Activated CD4-positive, alpha-beta memory T cell treated with anti-CD3 and anti-CD28 coated beads, Interleukin-2, amount 10 ng/mL, durations not matched to agents 7 days and 5 days (primary cell): Measurements from ENCODE around the gene PPP2R1B. TPM values are rescaled to one million over a fixed set of nuclear protein-coding genes. Genes with fewer than 3 reads are reported as not detected.
"Not testable (repeated sequence)": the region's sequence is repeated elsewhere in the genome, so short reads cannot be mapped to it uniquely, and the experiment has no call there.

ENCODE experiments used
- CTCF ChIA-PET: fragments of 350-600 bp; sonication (Branson Sonifier 250); formaldehyde crosslinking; loops from one replicate; lab custom pipeline; 2021; ENCODE audit warnings: antibody characterized with exemption, inconsistent platforms; lab: Charles Lee
- POLR2A ChIA-PET: fragments of 350-600 bp; sonication (Branson Sonifier 250); formaldehyde crosslinking; loops from one replicate; lab custom pipeline; 2021; ENCODE audit warnings: antibody characterized with exemption; lab: Charles Lee
- DNase-seq: peaks from one replicate; pipeline ENCODE4 v3.0.0-alpha.2; 2020
- H3K27ac Mint-ChIP-seq: one replicate; pipeline ENCODE4 v1.8.0; 2021; ENCODE audit warnings: mild to moderate bottlenecking, mixed read lengths
- H3K27me3 Mint-ChIP-seq: one replicate; pipeline ENCODE4 v1.8.0; 2021; ENCODE audit warnings: mixed read lengths
- H3K36me3 Mint-ChIP-seq: one replicate; pipeline ENCODE4 v1.8.0; 2021; ENCODE audit warnings: low read depth, mixed read lengths
- H3K4me1 Mint-ChIP-seq: one replicate; pipeline ENCODE4 v1.8.0; 2021; ENCODE audit warnings: mixed read lengths
- H3K4me3 Mint-ChIP-seq: one replicate; pipeline ENCODE4 v1.8.0; 2021; ENCODE audit warnings: mild to moderate bottlenecking, mixed read lengths
- H3K9me3 Mint-ChIP-seq: one replicate; pipeline ENCODE4 v1.8.0; 2021; ENCODE audit warnings: mixed read lengths
- total RNA-seq, 2 experiments: library from RNA; stranded (reverse); gene quantifications; one replicate each; pipeline ENCODE4 v1.2.3, GENCODE V29; 2021

The PPP2R1B gene
- total RNA-seq, 2 experiments from 2014 or later: 51.3 to 55.7 TPM

DNA sequence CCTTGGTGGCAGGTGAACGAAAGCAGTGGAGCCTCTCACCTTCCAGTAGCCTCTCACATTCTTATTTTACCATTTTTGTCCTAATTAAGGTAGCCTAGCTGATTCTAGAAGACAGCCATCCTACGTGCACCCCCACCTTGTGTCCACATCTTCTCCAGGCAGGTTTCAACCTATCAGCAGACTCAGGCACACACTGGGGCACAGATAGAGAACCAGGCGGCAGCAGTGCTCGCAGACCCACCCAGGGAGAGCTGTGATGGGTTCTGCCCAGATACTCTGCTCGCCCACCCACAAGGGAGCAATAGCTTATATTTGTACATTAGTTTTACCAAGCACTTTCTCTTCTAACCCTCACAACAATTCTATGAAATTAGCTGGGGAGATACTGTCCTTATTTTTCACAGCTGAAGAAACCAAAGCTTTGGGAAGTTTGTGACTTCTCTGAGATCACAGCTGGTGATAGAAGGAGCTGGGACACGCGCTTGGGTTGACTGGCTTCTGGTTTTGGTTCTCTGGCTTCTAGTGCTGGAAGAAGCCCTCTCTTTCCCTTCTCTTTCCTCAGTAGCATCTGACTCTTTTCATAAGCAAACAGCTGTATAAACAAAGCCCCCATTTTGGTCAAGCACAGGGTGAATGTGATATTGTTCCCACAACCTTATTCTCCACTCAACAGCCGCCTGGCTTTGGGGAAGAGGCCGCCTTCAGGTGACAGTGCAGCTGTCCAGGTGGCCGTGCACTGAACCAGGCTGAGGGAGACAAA, 36.9 kb downstream of the PPP2R1B start:
- CTCF ChIA-PET: no interaction called here
- no peaks in the 10 kb centered on the region for H3K9me3 Mint-ChIP-seq

DNA sequence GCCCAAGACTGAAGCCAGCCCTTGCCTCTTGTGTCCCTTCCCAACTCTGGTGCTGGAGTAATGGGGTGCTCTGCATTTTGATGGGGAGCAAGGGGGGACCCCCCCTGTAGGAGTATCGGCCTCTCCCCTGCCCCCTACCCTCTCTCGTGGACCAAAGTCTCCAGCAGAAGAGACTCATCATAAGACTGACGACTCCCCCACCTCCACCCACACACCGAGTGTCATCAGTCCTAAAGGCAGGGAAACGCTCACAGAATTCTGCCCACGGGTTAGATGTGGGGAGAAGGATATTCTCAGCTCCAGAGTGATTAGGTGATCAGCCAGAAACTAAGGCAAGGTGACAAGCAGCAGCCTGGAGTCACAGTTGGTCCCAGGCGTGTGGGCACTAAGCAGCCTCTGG, 38.8 kb downstream of the PPP2R1B start:
- no peak overlapping the region for H3K4me3 Mint-ChIP-seq
- no peak overlapping the region for H3K27ac Mint-ChIP-seq
- no peaks in the 10 kb centered on the region for H3K4me1 Mint-ChIP-seq
- no peak for DNase-seq
- peaks cover 11% of the 10 kb centered on the region for H3K36me3 Mint-ChIP-seq
- ChIA-PET POLR2A (no interaction called here), CTCF (no interaction called here)
- no peaks in the 10 kb centered on the region for H3K9me3 Mint-ChIP-seq
- H3K27me3 Mint-ChIP-seq: no peaks in the 10 kb centered on the region

More for the DNA sequence above, 36.9 kb downstream of the PPP2R1B start:
- Mint-ChIP-seq H3K36me3 (peaks cover 4% of the 10 kb centered on the region), H3K4me3 (no peak overlapping the region), H3K4me1 (no peaks in the 10 kb centered on the region), H3K27ac (no peak overlapping the region), H3K27me3 (no peaks in the 10 kb centered on the region)
- POLR2A ChIA-PET: interaction anchor here (0.7 to 1.4 kb wide), 2 partner anchors 30 to 34 kb away, joined by 3 read pairs; no protein-coding TSS in a partner anchor
- DNase-seq: no peak

GRCh38 chr11:111726301-111726713, 39.9 kb downstream of the PPP2R1B start:
- POLR2A ChIA-PET: no interaction called here
- H3K4me3 Mint-ChIP-seq: no peak overlapping the region
- no peaks in the 10 kb centered on the region for H3K4me1 Mint-ChIP-seq
- DNase-seq: no peak
- H3K36me3 Mint-ChIP-seq: peaks cover 13% of the 10 kb centered on the region
- H3K27me3 Mint-ChIP-seq: no peaks in the 10 kb centered on the region
- no peaks in the 10 kb centered on the region for H3K9me3 Mint-ChIP-seq
- H3K27ac Mint-ChIP-seq: no peak overlapping the region
- CTCF ChIA-PET: interaction anchor here (1.1 kb wide), 1 partner anchor 15 kb away, joined by 3 read pairs; no protein-coding TSS in a partner anchor

DNA sequence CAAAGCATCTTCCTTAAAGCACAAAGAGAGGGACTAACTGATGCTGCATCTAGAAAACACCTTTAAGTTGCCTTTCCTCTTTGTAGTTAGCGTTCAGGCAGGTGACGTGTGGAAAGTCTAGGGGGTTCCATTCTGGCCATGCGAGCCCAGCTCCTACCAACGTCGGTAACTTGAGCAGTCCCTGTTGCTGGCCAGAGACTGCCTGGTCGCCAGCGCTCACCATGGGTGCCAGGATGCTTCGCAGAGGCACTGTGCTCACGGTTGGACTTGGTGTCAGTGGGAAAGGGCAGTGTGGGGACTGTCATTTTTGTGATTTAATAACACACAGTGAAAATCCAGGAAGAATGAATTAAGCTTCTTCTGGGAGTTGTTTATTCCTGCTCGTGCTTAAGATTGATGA, 40.6 kb downstream of the PPP2R1B start:
- peaks cover 15% of the 10 kb centered on the region for H3K36me3 Mint-ChIP-seq
- POLR2A ChIA-PET: no interaction called here
- H3K27me3 Mint-ChIP-seq: no peaks in the 10 kb centered on the region
- H3K4me1 Mint-ChIP-seq: no peaks in the 10 kb centered on the region
- CTCF ChIA-PET: interaction anchor here (1.1 kb wide), 1 partner anchor 15 kb away, joined by 3 read pairs; no protein-coding TSS in a partner anchor
- H3K9me3 Mint-ChIP-seq: no peaks in the 10 kb centered on the region
- no peak overlapping the region for H3K4me3 Mint-ChIP-seq
- no peak overlapping the region for H3K27ac Mint-ChIP-seq
- no peak for DNase-seq

GRCh38 chr11:111724615-111725129, 41.5 kb downstream of the PPP2R1B start:
- Mint-ChIP-seq H3K27ac (no peak overlapping the region), H3K27me3 (no peaks in the 10 kb centered on the region), H3K4me3 (no peak overlapping the region), H3K4me1 (no peaks in the 10 kb centered on the region), H3K9me3 (no peaks in the 10 kb centered on the region), H3K36me3 (peaks cover 21% of the 10 kb centered on the region)
- ChIA-PET POLR2A (no interaction called here), CTCF (no interaction called here)
- no peak for DNase-seq

- ChIA-PET POLR2A (interaction anchor here (0.9 to 1.2 kb wide), 2 partner anchors 9 to 11 kb away, joined by 3 to 4 read pairs; no protein-coding TSS in a partner anchor), CTCF (interaction anchor here (1.2 kb wide), 1 partner anchor 28 kb away, joined by 3 read pairs; no protein-coding TSS in a partner anchor)
- Mint-ChIP-seq H3K27me3 (no peaks in the 10 kb centered on the region), H3K4me1 (no peaks in the 10 kb centered on the region), H3K4me3 (no peak overlapping the region), H3K9me3 (no peaks in the 10 kb centered on the region), H3K36me3 (peaks cover 26% of the 10 kb centered on the region), H3K27ac (no peak overlapping the region)
- DNase-seq: no peak
These were observed 42.6 kb downstream of the PPP2R1B start for GRCh38 chr11:111723595-111723994.

- no peaks in the 10 kb centered on the region for H3K9me3 Mint-ChIP-seq
- POLR2A ChIA-PET: no interaction called here
- no peaks in the 10 kb centered on the region for H3K27me3 Mint-ChIP-seq
- H3K4me3 Mint-ChIP-seq: no peak overlapping the region
- DNase-seq: no peak
- no peaks in the 10 kb centered on the region for H3K4me1 Mint-ChIP-seq
- H3K27ac Mint-ChIP-seq: no peak overlapping the region
- CTCF ChIA-PET: no interaction called here
- H3K36me3 Mint-ChIP-seq: peaks cover 28% of the 10 kb centered on the region
These were observed 43.7 kb downstream of the PPP2R1B start for GRCh38 chr11:111722501-111722900.

DNA sequence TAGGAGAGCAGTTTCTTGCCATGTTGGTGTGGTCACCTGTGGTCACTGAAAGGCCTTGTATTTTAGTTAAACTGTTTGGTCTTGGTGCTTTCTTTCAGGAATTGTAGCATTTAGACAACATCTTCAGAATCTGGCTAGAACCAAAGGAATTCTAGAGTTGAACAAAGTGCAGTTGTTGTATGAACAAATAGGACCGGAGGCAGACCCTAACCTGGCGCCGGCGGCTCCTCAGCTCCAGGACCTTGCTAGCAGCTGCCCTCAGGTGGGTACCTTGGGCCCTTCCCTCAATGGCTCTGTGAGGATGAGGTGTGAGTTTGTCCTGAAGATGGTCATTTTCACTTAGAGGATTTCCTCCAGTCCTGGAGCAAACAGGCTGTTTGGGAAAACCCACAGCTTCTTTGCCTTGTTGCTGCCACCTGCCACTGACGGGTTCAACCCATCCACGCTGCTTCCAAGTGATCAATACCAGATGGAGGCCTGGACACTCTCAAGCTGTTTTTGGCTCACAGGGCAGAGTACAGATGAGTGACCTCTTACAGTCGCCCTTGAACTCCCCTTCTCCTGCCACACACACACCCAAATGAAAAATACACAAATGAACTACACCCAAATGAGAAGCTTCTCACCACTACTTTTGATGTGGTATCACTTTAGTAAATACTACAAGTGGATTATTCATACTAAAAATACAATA, 45.2 kb downstream of the PPP2R1B start:
- no peak for DNase-seq
- Mint-ChIP-seq H3K4me1 (no peaks in the 10 kb centered on the region), H3K27me3 (no peaks in the 10 kb centered on the region), H3K27ac (no peak overlapping the region), H3K4me3 (no peak overlapping the region), H3K9me3 (no peaks in the 10 kb centered on the region), H3K36me3 (peaks cover 31% of the 10 kb centered on the region)
- CTCF ChIA-PET: no interaction called here
- POLR2A ChIA-PET: interaction anchor here (0.9 to 1.3 kb wide), 3 partner anchors 39 to 45 kb away, joined by 3 read pairs; partner anchors contain the start of gene PPP2R1B

DNA sequence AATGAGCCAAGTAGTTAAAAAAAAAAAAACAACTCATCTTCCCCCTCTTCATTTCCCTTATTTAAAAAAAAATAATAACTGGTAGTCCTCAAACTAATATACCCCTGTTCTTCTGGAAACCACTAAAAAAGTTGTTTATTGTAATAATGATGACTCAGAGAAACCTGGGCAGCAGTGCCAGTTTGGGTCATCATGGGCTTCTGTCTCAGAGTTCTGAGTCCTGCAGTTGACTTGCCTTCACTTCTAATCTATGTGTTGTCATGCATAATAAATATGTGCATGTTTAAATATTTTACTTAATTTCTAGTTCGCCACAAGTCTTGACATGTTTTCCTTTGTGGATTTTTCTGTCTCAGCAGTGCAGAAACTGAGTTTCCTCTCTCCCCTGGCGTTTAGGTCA, 46.8 kb downstream of the PPP2R1B start:
- POLR2A ChIA-PET: no interaction called here
- H3K4me1 Mint-ChIP-seq: peaks cover 8% of the 10 kb centered on the region
- CTCF ChIA-PET: interaction anchor here (1.2 kb wide), 1 partner anchor 58 kb away, joined by 3 read pairs; no protein-coding TSS in a partner anchor

GRCh38 chr11:111718859-111719258, 47.3 kb downstream of the PPP2R1B start:
- POLR2A ChIA-PET: no interaction called here
- H3K36me3 Mint-ChIP-seq: peaks cover 34% of the 10 kb centered on the region
- H3K4me3 Mint-ChIP-seq: no peak overlapping the region
- peaks cover 9% of the 10 kb centered on the region for H3K4me1 Mint-ChIP-seq
- no peak for DNase-seq
- H3K27ac Mint-ChIP-seq: no peak overlapping the region
- CTCF ChIA-PET: no interaction called here
- no peaks in the 10 kb centered on the region for H3K27me3 Mint-ChIP-seq
- H3K9me3 Mint-ChIP-seq: no peaks in the 10 kb centered on the region

More for the DNA sequence above, 46.8 kb downstream of the PPP2R1B start:
- DNase-seq: no peak
- no peaks in the 10 kb centered on the region for H3K27me3 Mint-ChIP-seq
- H3K4me3 Mint-ChIP-seq: no peak overlapping the region
- H3K36me3 Mint-ChIP-seq: peaks cover 35% of the 10 kb centered on the region
- no peaks in the 10 kb centered on the region for H3K9me3 Mint-ChIP-seq
- no peak overlapping the region for H3K27ac Mint-ChIP-seq

DNA sequence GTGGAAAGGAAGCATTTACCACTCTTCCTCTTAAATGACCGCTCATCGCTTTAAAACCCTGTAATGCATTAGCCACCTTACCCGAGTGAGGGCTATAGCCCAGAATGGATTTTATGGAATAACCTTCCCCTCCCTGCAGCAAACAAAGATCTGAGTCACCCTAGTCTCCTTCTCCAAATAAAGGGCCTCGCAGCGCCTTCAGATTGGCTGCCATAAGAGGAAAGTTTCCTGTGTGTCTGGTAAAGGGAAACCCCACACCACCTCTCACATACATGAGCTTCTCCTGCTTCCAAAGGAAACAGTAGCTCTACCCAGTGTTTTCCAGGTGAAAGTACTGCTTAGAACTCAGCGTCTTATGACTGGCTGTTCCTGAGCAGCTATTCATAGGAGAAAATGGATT, 47.8 kb downstream of the PPP2R1B start:
- Mint-ChIP-seq H3K27ac (no peak overlapping the region), H3K36me3 (peaks cover 32% of the 10 kb centered on the region), H3K4me3 (no peak overlapping the region), H3K9me3 (no peaks in the 10 kb centered on the region), H3K4me1 (peaks cover 9% of the 10 kb centered on the region), H3K27me3 (no peaks in the 10 kb centered on the region)
- ChIA-PET POLR2A (no interaction called here), CTCF (no interaction called here)
- DNase-seq: no peak

DNA sequence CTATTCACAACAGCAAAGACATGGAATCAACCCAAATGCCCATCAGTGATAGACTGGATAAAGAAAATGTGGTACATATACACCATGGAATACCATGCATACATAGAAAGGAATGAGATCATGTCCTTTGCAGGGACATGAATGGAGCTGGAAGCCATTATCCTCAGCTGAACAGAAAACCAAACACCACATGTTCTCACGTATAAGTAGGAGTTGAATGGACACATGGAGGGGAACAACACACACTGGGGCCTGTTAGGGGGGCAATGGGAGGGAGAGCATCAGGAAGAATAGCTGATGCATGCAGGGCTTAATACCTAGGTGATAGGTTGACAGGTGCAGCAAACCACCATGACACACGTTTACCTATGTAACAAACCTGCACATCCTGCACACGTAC, 48.5 kb downstream of the PPP2R1B start:
- H3K27ac Mint-ChIP-seq, H3K27me3 Mint-ChIP-seq, POLR2A ChIA-PET, H3K9me3 Mint-ChIP-seq, CTCF ChIA-PET, DNase-seq, H3K4me1 Mint-ChIP-seq, H3K4me3 Mint-ChIP-seq: not testable (repeated sequence)
- peaks cover 34% of the 10 kb centered on the region for H3K36me3 Mint-ChIP-seq
